Immature natural killer cell (primary cell): ENCODE data around the gene SORL1. TPM values are rescaled to one million over a fixed set of nuclear protein-coding genes. Genes with fewer than 3 reads are reported as not detected.
A peak's percentile ranks its signal among the peaks of the same experiment; 100 is the strongest.

Experiments
- DNase-seq, 3 donors: peaks; one replicate each; pipeline ENCODE4 v3.0.0; 2022; ENCODE audit warnings: mixed read lengths in 1 of 3
- H3K27ac Mint-ChIP-seq, 6 donors: one replicate each; pipeline ENCODE4 v1.8.0; 2020; ENCODE audit warnings: mixed read lengths in 6 of 6, mild to moderate bottlenecking in 5 of 6, inconsistent platforms in 4 of 6, moderate library complexity in 3 of 6
- H3K27me3 Mint-ChIP-seq, 3 donors: one replicate each; pipeline ENCODE4 v1.8.0; 2020 to 2021; ENCODE audit warnings: low read depth in 3 of 3, mild to moderate bottlenecking in 3 of 3, mixed read lengths in 3 of 3, moderate library complexity in 3 of 3, inconsistent platforms in 1 of 3
- H3K36me3 Mint-ChIP-seq, 3 donors: one replicate each; pipeline ENCODE4 v1.8.0; 2020; ENCODE audit warnings: mixed read lengths in 3 of 3, inconsistent platforms in 2 of 3, mild to moderate bottlenecking in 2 of 3
- H3K4me1 Mint-ChIP-seq, 2 donors: one replicate each; pipeline ENCODE4 v1.8.0; 2020; ENCODE audit warnings: inconsistent platforms in 2 of 2, mild to moderate bottlenecking in 2 of 2, mixed read lengths in 2 of 2, moderate library complexity in 1 of 2
- H3K4me3 Mint-ChIP-seq, 5 donors: one replicate each; pipeline ENCODE4 v1.8.0; 2020; ENCODE audit warnings: mild to moderate bottlenecking in 5 of 5, mixed read lengths in 5 of 5, inconsistent platforms in 3 of 5, moderate library complexity in 3 of 5
- H3K9me3 Mint-ChIP-seq, 6 donors: one replicate each; pipeline ENCODE4 v1.8.0; 2020; ENCODE audit warnings: mild to moderate bottlenecking in 6 of 6, mixed read lengths in 6 of 6, inconsistent platforms in 4 of 6, moderate library complexity in 3 of 6
- polyA plus RNA-seq, 3 donors: library from polyadenylated mRNA; unstranded; fragments of 300-500 nt; fragmentation: Illumina TruSeq; gene quantifications; one replicate each; pipeline ENCODE4 v1.2.3, GENCODE V29; 2021

Gene SORL1
- polyA plus RNA-seq, 3 donors from 2014 or later, result 125 to 281 (median 189) TPM

GRCh38 chr11:121552154-121552553, 100.0 kb downstream of the SORL1 start:
- Mint-ChIP-seq H3K27me3 (peaks cover 1 to 9% (median 5%) of the 10 kb centered on the region in 3 donors), H3K4me1 (peaks cover 27 to 58% of the 10 kb centered on the region in 2 donors), H3K27ac (peak overlapping the region in 5 of 6 donors; percentile 46 to 78 (median 66)), H3K4me3 (no peak overlapping the region), H3K9me3 (no peaks in the 10 kb centered on the region), H3K36me3 (peaks cover 34 to 66% (median 54%) of the 10 kb centered on the region in 3 donors)
- DNase-seq, result no peak

- H3K36me3 Mint-ChIP-seq, result peaks cover 29 to 67% (median 52%) of the 10 kb centered on the region in 3 donors
- peaks cover 27 to 58% of the 10 kb centered on the region in 2 donors for H3K4me1 Mint-ChIP-seq
- H3K27me3 Mint-ChIP-seq, result peaks cover 1 to 9% (median 5%) of the 10 kb centered on the region in 3 donors
- H3K4me3 Mint-ChIP-seq, result no peak overlapping the region
- no peaks in the 10 kb centered on the region for H3K9me3 Mint-ChIP-seq
- DNase-seq, result no peak
- H3K27ac Mint-ChIP-seq, result peak overlapping the region in 4 of 6 donors; percentile 58 to 78 (median 66)
These were observed 100.5 kb downstream of the SORL1 start for GRCh38 chr11:121552644-121553043.

- H3K36me3 Mint-ChIP-seq, result peaks cover 24 to 61% (median 46%) of the 10 kb centered on the region in 3 donors
These were observed 101.3 kb downstream of the SORL1 start for GRCh38 chr11:121553389-121553788.

GRCh38 chr11:121553806-121554205, 101.7 kb downstream of the SORL1 start:
- Mint-ChIP-seq H3K9me3 (no peaks in the 10 kb centered on the region), H3K27me3 (peaks cover 1 to 9% (median 7%) of the 10 kb centered on the region in 3 donors), H3K36me3 (peaks cover 24 to 65% (median 50%) of the 10 kb centered on the region in 3 donors), H3K4me3 (no peak overlapping the region), H3K4me1 (peaks cover 23 to 55% of the 10 kb centered on the region in 2 donors), H3K27ac (peak overlapping the region in 5 of 6 donors; percentile 2 to 53 (median 33))
- DNase-seq, result no peak

More at GRCh38 chr11:121553389-121553788, 101.3 kb downstream of the SORL1 start:
- Mint-ChIP-seq H3K4me3 (no peak overlapping the region), H3K4me1 (peaks cover 23 to 55% of the 10 kb centered on the region in 2 donors), H3K27me3 (peaks cover 1 to 9% (median 6%) of the 10 kb centered on the region in 3 donors), H3K9me3 (no peaks in the 10 kb centered on the region), H3K27ac (peak overlapping the region in 4 of 6 donors; percentile 12 to 51 (median 27))
- DNase-seq, result no peak

- H3K36me3 Mint-ChIP-seq, result peaks cover 30 to 72% (median 57%) of the 10 kb centered on the region in 3 donors
- no peaks in the 10 kb centered on the region for H3K9me3 Mint-ChIP-seq
- peak overlapping the region in 3 of 6 donors; percentile 14 to 80 (median 44) for H3K27ac Mint-ChIP-seq
- no peak for DNase-seq
- peaks cover 23 to 61% of the 10 kb centered on the region in 2 donors for H3K4me1 Mint-ChIP-seq
- no peak overlapping the region for H3K4me3 Mint-ChIP-seq
- peaks cover 1 to 11% (median 7%) of the 10 kb centered on the region in 3 donors for H3K27me3 Mint-ChIP-seq
These were observed 102.4 kb downstream of the SORL1 start for GRCh38 chr11:121554552-121554951.

GRCh38 chr11:121555121-121555520, 103.0 kb downstream of the SORL1 start:
- Mint-ChIP-seq H3K4me3 (no peak overlapping the region), H3K36me3 (peaks cover 30 to 74% (median 60%) of the 10 kb centered on the region in 3 donors), H3K27ac (no peak overlapping the region), H3K4me1 (peaks cover 25 to 66% of the 10 kb centered on the region in 2 donors), H3K27me3 (peaks cover 1 to 13% (median 7%) of the 10 kb centered on the region in 3 donors), H3K9me3 (no peaks in the 10 kb centered on the region)
- no peak for DNase-seq

- peaks cover 1 to 13% (median 7%) of the 10 kb centered on the region in 3 donors for H3K27me3 Mint-ChIP-seq
- H3K27ac Mint-ChIP-seq, result peak overlapping the region; percentile 18 to 76 (median 62)
- H3K4me1 Mint-ChIP-seq, result peaks cover 25 to 68% of the 10 kb centered on the region in 2 donors
- no peak for DNase-seq
- peaks cover 24 to 74% (median 53%) of the 10 kb centered on the region in 3 donors for H3K36me3 Mint-ChIP-seq
- H3K4me3 Mint-ChIP-seq, result no peak overlapping the region
- H3K9me3 Mint-ChIP-seq, result no peaks in the 10 kb centered on the region
These were observed 104.8 kb downstream of the SORL1 start for GRCh38 chr11:121556937-121557336.

GRCh38 chr11:121557348-121557747, 105.2 kb downstream of the SORL1 start:
- Mint-ChIP-seq H3K9me3 (no peaks in the 10 kb centered on the region), H3K27me3 (peaks cover 1 to 13% (median 7%) of the 10 kb centered on the region in 3 donors), H3K4me1 (peaks cover 22 to 68% of the 10 kb centered on the region in 2 donors), H3K4me3 (no peak overlapping the region), H3K36me3 (peaks cover 24 to 75% (median 49%) of the 10 kb centered on the region in 3 donors), H3K27ac (peak overlapping the region; percentile 39 to 76 (median 55))
- DNase-seq, result no peak

- H3K9me3 Mint-ChIP-seq, result no peaks in the 10 kb centered on the region
- peaks cover 1 to 15% (median 5%) of the 10 kb centered on the region in 3 donors for H3K27me3 Mint-ChIP-seq
- peaks cover 43 to 78% of the 10 kb centered on the region in 2 donors for H3K4me1 Mint-ChIP-seq
- peaks cover 21 to 63% (median 36%) of the 10 kb centered on the region in 3 donors for H3K36me3 Mint-ChIP-seq
- no peak overlapping the region for H3K4me3 Mint-ChIP-seq
- peak overlapping the region in 5 of 6 donors; percentile 16 to 69 (median 58) for H3K27ac Mint-ChIP-seq
- DNase-seq, result no peak
These were observed 107.6 kb downstream of the SORL1 start for GRCh38 chr11:121559606-121560200.

GRCh38 chr11:121560236-121560635, 108.1 kb downstream of the SORL1 start:
- H3K4me3 Mint-ChIP-seq, result no peak overlapping the region
- peak overlapping the region in 5 of 6 donors; percentile 46 to 69 (median 58) for H3K27ac Mint-ChIP-seq
- DNase-seq, result no peak
- H3K36me3 Mint-ChIP-seq, result peaks cover 21 to 64% (median 36%) of the 10 kb centered on the region in 3 donors
- no peaks in the 10 kb centered on the region for H3K9me3 Mint-ChIP-seq
- H3K27me3 Mint-ChIP-seq, result peaks cover 1 to 15% (median 3%) of the 10 kb centered on the region in 3 donors
- H3K4me1 Mint-ChIP-seq, result peaks cover 43 to 84% of the 10 kb centered on the region in 2 donors

GRCh38 chr11:121561240-121561639, 109.1 kb downstream of the SORL1 start:
- H3K4me3 Mint-ChIP-seq, result no peak overlapping the region
- H3K4me1 Mint-ChIP-seq, result peaks cover 43 to 81% of the 10 kb centered on the region in 2 donors
- H3K9me3 Mint-ChIP-seq, result no peaks in the 10 kb centered on the region
- peaks cover 1 to 13% (median 3%) of the 10 kb centered on the region in 3 donors for H3K27me3 Mint-ChIP-seq
- DNase-seq, result no peak
- peaks cover 13 to 61% (median 31%) of the 10 kb centered on the region in 3 donors for H3K36me3 Mint-ChIP-seq
- H3K27ac Mint-ChIP-seq, result peak overlapping the region; percentile 35 to 61 (median 50)

- no peak for DNase-seq
- Mint-ChIP-seq H3K9me3 (no peaks in the 10 kb centered on the region), H3K4me3 (no peak overlapping the region), H3K36me3 (peaks cover 9 to 58% (median 27%) of the 10 kb centered on the region in 3 donors), H3K4me1 (peaks cover 39 to 76% of the 10 kb centered on the region in 2 donors), H3K27me3 (peaks cover 1 to 9% (median 3%) of the 10 kb centered on the region in 3 donors), H3K27ac (peak overlapping the region in 5 of 6 donors; percentile 61 to 88 (median 78))
These were observed 109.6 kb downstream of the SORL1 start for GRCh38 chr11:121561716-121562115.

- H3K27me3 Mint-ChIP-seq, result peaks cover 2 to 6% (median 3%) of the 10 kb centered on the region in 3 donors
- H3K4me3 Mint-ChIP-seq, result no peak overlapping the region
- no peaks in the 10 kb centered on the region for H3K9me3 Mint-ChIP-seq
- peaks cover 32 to 74% of the 10 kb centered on the region in 2 donors for H3K4me1 Mint-ChIP-seq
- H3K36me3 Mint-ChIP-seq, result peaks cover 19 to 61% (median 30%) of the 10 kb centered on the region in 3 donors
- DNase-seq, result peak in 2 of 3 donors; percentile 23 to 25
- H3K27ac Mint-ChIP-seq, result peak overlapping the region; percentile 23 to 88 (median 76)
These were observed 110.9 kb downstream of the SORL1 start for GRCh38 chr11:121563003-121563402.
